ENCODE measurements around the gene UTP4. TPM values are rescaled to one million over a fixed set of nuclear protein-coding genes. Genes with fewer than 3 reads are reported as not detected.

Gene UTP4
- total and polyA plus RNA-seq, 2 of the 8 experiments (the other 6 are each of a cell fraction or from before 2014, with no cell fraction given) = 101 to 118 TPM

DNA sequence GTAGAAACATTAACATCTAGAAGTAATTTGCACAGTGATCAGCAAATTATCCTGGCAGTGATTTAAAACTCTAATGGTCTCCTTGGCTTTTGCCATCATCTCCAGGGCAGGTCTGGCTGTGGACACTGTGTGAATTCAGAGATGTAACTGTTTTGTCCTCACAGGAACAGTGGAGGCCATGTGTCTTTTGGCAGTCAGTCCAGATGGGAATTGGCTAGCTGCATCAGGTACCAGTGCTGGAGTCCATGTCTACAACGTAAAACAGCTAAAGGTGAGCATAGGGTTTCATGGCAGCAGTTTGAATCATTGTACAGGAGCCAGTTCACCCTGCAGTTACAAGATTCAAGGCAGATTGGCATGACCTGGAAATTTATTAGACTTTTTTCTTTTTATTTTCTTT lies 27.7 kb downstream of the UTP4 start:
- no peak overlapping the region for H3K4me3 ChIP-seq (ENCODE audit: extremely low read depth in 1 of 4, insufficient read depth in 2 of 4, low read depth in 3 of 4, low read length in 4 of 4)
- WGBS, 2 experiments (ENCODE audit: extremely low coverage in 1 of 2, insufficient coverage in 1 of 2, insufficient read length in 1 of 2, insufficient replicate concordance in 2 of 2, low coverage in 1 of 2, low lambda C conversion rate in 2 of 2, missing lambda C conversion rate in 1 of 2) = 100% methylated on average over 1 of the region's 1 CpG; no CpG with 5 or more reads in 1 of the 2 experiments
- TF ChIP-seq CBX5 (IDR thresholded peaks at IDR 0.05; ENCODE audit: low read depth, low read length) = no peak
- TF ChIP-seq POLR2A (IDR thresholded peaks at IDR 0.05; ENCODE audit: control extremely low read depth in 1 of 2, low read depth in 2 of 2, low read length in 2 of 2) = no peak
- no peak for TF ChIP-seq BACH1 (IDR thresholded peaks at IDR 0.05; ENCODE audit: low read length)
- no peak for TF ChIP-seq CREB1 (IDR thresholded peaks at IDR 0.05)
- no peak for TF ChIP-seq SRF (IDR thresholded peaks at IDR 0.05; ENCODE audit: low read depth, low read length)
- TF ChIP-seq, protein P1, sequence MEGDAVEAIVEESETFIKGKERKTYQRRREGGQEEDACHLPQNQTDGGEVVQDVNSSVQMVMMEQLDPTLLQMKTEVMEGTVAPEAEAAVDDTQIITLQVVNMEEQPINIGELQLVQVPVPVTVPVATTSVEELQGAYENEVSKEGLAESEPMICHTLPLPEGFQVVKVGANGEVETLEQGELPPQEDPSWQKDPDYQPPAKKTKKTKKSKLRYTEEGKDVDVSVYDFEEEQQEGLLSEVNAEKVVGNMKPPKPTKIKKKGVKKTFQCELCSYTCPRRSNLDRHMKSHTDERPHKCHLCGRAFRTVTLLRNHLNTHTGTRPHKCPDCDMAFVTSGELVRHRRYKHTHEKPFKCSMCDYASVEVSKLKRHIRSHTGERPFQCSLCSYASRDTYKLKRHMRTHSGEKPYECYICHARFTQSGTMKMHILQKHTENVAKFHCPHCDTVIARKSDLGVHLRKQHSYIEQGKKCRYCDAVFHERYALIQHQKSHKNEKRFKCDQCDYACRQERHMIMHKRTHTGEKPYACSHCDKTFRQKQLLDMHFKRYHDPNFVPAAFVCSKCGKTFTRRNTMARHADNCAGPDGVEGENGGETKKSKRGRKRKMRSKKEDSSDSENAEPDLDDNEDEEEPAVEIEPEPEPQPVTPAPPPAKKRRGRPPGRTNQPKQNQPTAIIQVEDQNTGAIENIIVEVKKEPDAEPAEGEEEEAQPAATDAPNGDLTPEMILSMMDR (IDR thresholded peaks at IDR 0.05; ENCODE audit: control extremely low read depth in 1 of 3, insufficient read depth in 1 of 3, low read depth in 1 of 3, low read length in 3 of 3) = no peak
- no peak for TF ChIP-seq RXRA (IDR thresholded peaks at IDR 0.05; ENCODE audit: insufficient read depth, low read depth, low read length)
- no peak for TF ChIP-seq ZNF274 (IDR thresholded peaks at IDR 0.05; ENCODE audit: borderline replicate concordance, extremely low read depth, low read length)
- no peak for TF ChIP-seq PHF8 (conservative IDR thresholded peaks at IDR 0.05; ENCODE audit: low read depth, low read length)
- no peak for TF ChIP-seq SP1 (IDR thresholded peaks at IDR 0.05; ENCODE audit: low read depth, low read length)
- no peak for TF ChIP-seq YY1 (IDR thresholded peaks at IDR 0.05; ENCODE audit: low read depth, low read length)
- TF ChIP-seq, protein P2, sequence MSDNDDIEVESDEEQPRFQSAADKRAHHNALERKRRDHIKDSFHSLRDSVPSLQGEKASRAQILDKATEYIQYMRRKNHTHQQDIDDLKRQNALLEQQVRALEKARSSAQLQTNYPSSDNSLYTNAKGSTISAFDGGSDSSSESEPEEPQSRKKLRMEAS (IDR thresholded peaks at IDR 0.05) = no peak
- TF ChIP-seq POLR2AphosphoS5 (IDR thresholded peaks at IDR 0.05; ENCODE audit: low read depth, low read length) = no peak

More for the DNA sequence above, 27.7 kb downstream of the UTP4 start:
- no peak overlapping the region for H3K9ac ChIP-seq (replicated peaks in 1 of 4; ENCODE audit: extremely low read depth in 1 of 4, low read depth in 3 of 4, low read length in 3 of 4)
- H3K4me1 ChIP-seq (replicated peaks in 1 of 4; ENCODE audit: control insufficient read depth in 3 of 4, insufficient read depth in 4 of 4, low read length in 3 of 4) = no peaks in the 10 kb centered on the region
- no peak overlapping the region for H2AFZ ChIP-seq (ENCODE audit: low read length)
- H3K23ac ChIP-seq (ENCODE audit: insufficient read length) = no peak overlapping the region
- H3K4me2 ChIP-seq (ENCODE audit: insufficient read depth in 1 of 2, low read depth in 2 of 2, low read length in 2 of 2) = no peak overlapping the region
- H3K56ac ChIP-seq (replicated peaks; ENCODE audit: insufficient read length, low read depth, low read length) = no peak overlapping the region
- no peaks in the 10 kb centered on the region for H3K9me3 ChIP-seq (ENCODE audit: insufficient read depth in 2 of 2, low read depth in 1 of 2, low read length in 1 of 2)
- H3K36me3 ChIP-seq (ENCODE audit: control insufficient read depth in 2 of 4, insufficient read depth in 4 of 4, low read length in 3 of 4) = peaks cover 23 to 76% (median 60%) of the 10 kb centered on the region in 4 experiments
- no peak overlapping the region for H2BK12ac ChIP-seq (ENCODE audit: low read depth, low read length)
- no peak overlapping the region for H2BK120ac ChIP-seq (replicated peaks; ENCODE audit: low read depth, low read length)
- H2BK20ac ChIP-seq (ENCODE audit: low read length) = no peak overlapping the region
- H3K79me2 ChIP-seq (ENCODE audit: control insufficient read depth in 1 of 2, insufficient read depth in 2 of 2, low read length in 2 of 2) = no peaks in the 10 kb centered on the region
- ChIA-PET CTCF (ENCODE audit: partially characterized antibody) (interaction anchor here (1.2 to 1.9 kb wide), 3 partner anchors 9 to 125 kb away, joined by 3 to 20 read pairs (median 4); no protein-coding TSS in a partner anchor), POLR2A (ENCODE audit: partially characterized antibody) (interaction anchor here (0.6 kb wide), 1 partner anchor 142 kb away, joined by 3 read pairs; no protein-coding TSS in a partner anchor)
- H4K20me1 ChIP-seq (replicated peaks in 1 of 2; ENCODE audit: control insufficient read depth in 1 of 2, insufficient read depth in 2 of 2, low read length in 2 of 2) = peaks cover 0 to 2% of the 10 kb centered on the region in 2 experiments
- no peak overlapping the region for H3K27ac ChIP-seq (ENCODE audit: low read depth, low read length)
- FAIRE-seq (no peak), DNase-seq (ENCODE audit: low read depth in 1 of 2, low spot score in 2 of 2) (no peak)
- no peak overlapping the region for H2AK5ac ChIP-seq (ENCODE audit: low read depth, low read length)
- H4K91ac ChIP-seq (replicated peaks; ENCODE audit: insufficient read length, low read length) = no peak overlapping the region
- H4K8ac ChIP-seq (ENCODE audit: extremely low read depth, insufficient read depth, low read length) = no peak overlapping the region
- H3K14ac ChIP-seq (ENCODE audit: insufficient read length) = no peak overlapping the region
- H2BK15ac ChIP-seq (ENCODE audit: low read length) = no peak overlapping the region
- H4K5ac ChIP-seq (ENCODE audit: insufficient read length, low read depth, low read length) = no peak overlapping the region
- H3K79me1 ChIP-seq (ENCODE audit: low read depth, low read length) = no peaks in the 10 kb centered on the region
- H3K4ac ChIP-seq (replicated peaks; ENCODE audit: insufficient read length, low read depth, low read length) = no peak overlapping the region
- no peak overlapping the region for H3K18ac ChIP-seq (ENCODE audit: extremely low read depth, low read length)
- no peak overlapping the region for H2BK5ac ChIP-seq (ENCODE audit: low read depth, low read length)
- H3K23me2 ChIP-seq (ENCODE audit: low read depth, low read length) = no peaks in the 10 kb centered on the region
- H3K27me3 ChIP-seq (replicated peaks in 1 of 4; ENCODE audit: control insufficient read depth in 3 of 4, extremely low read depth in 1 of 4, insufficient read depth in 3 of 4, low read length in 3 of 4) = no peaks in the 10 kb centered on the region

Measured in H1 (cell line).